HL-60 (cell line): ENCODE data around the gene LARP4B.

Experiments
- DNase-seq, 2 experiments: peaks; one replicate each; pipeline ENCODE4 v3.0.0-alpha.2; 2010 to 2020; ENCODE audit warnings: low read depth in 1 of 2, low spot score in 1 of 2
- H3K27ac ChIP-seq: fragments of 250-450 bp; sonication (Bioruptor Pico); replicated peaks from 2 replicates; pipeline ENCODE4 v1.5.1; 2020; ENCODE audit warnings: mild to moderate bottlenecking, moderate library complexity
- H3K27me3 ChIP-seq: fragments of 250-450 bp; sonication (Bioruptor Pico); 2 replicates; pipeline ENCODE4 v1.5.1; 2021; ENCODE audit warnings: mild to moderate bottlenecking, moderate library complexity; ENCODE audit not compliant: insufficient read depth, poor library complexity, severe bottlenecking
- H3K4me3 ChIP-seq: replicated peaks from 2 replicates; pipeline ENCODE4 v1.5.1; 2011; ENCODE audit warnings: mild to moderate bottlenecking, control low read depth, low read length; ENCODE audit not compliant: insufficient read depth
- GABPA ChIP-seq: IDR thresholded peaks from 2 replicates; pipeline ENCODE4 v1.6.1; 2012; ENCODE audit warnings: low read depth
- POLR2AphosphoS5 ChIP-seq: IDR thresholded peaks from 2 replicates; pipeline ENCODE4 v1.6.1; 2012; ENCODE audit warnings: low read depth
- REST ChIP-seq: IDR thresholded peaks from 2 replicates; pipeline ENCODE4 v1.6.1; 2012; ENCODE audit warnings: low read depth; ENCODE audit not compliant: insufficient replicate concordance
- SPI1 ChIP-seq: IDR thresholded peaks from 2 replicates; pipeline ENCODE4 v1.6.1; 2012; ENCODE audit warnings: low read depth, mild to moderate bottlenecking, borderline replicate concordance
- TF ChIP-seq, protein P1 (sequence below): IDR thresholded peaks from one replicate; pipeline ENCODE4 v1.5.1; 2011; ENCODE audit warnings: low read length, control low read depth, inconsistent platforms; ENCODE audit not compliant: insufficient read depth

LARP4B gene

GRCh38 chr10:819816-820215 lies 111.7 kb downstream of the LARP4B start:
- Histone ChIP-seq H3K27me3 (no peaks in the 10 kb centered on the region), H3K4me3 (no peak overlapping the region), H3K27ac (no peak overlapping the region)
- TF ChIP-seq REST (no peak), POLR2AphosphoS5 (no peak), GABPA (no peak), SPI1 (no peak)
- TF ChIP-seq, protein P1, sequence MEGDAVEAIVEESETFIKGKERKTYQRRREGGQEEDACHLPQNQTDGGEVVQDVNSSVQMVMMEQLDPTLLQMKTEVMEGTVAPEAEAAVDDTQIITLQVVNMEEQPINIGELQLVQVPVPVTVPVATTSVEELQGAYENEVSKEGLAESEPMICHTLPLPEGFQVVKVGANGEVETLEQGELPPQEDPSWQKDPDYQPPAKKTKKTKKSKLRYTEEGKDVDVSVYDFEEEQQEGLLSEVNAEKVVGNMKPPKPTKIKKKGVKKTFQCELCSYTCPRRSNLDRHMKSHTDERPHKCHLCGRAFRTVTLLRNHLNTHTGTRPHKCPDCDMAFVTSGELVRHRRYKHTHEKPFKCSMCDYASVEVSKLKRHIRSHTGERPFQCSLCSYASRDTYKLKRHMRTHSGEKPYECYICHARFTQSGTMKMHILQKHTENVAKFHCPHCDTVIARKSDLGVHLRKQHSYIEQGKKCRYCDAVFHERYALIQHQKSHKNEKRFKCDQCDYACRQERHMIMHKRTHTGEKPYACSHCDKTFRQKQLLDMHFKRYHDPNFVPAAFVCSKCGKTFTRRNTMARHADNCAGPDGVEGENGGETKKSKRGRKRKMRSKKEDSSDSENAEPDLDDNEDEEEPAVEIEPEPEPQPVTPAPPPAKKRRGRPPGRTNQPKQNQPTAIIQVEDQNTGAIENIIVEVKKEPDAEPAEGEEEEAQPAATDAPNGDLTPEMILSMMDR: no peak
- DNase-seq: no peak

GRCh38 chr10:819326-819725 lies 112.2 kb downstream of the LARP4B start:
- Histone ChIP-seq H3K4me3 (no peak overlapping the region), H3K27ac (no peak overlapping the region), H3K27me3 (no peaks in the 10 kb centered on the region)
- TF ChIP-seq SPI1 (no peak), GABPA (no peak), POLR2AphosphoS5 (no peak), REST (no peak)
- TF ChIP-seq, protein P1: no peak
- DNase-seq: no peak

GRCh38 chr10:818526-819220 lies 112.8 kb downstream of the LARP4B start:
- no peak for DNase-seq
- no peak for TF ChIP-seq POLR2AphosphoS5
- no peak for TF ChIP-seq GABPA
- TF ChIP-seq, protein P1: no peak
- TF ChIP-seq SPI1: no peak
- TF ChIP-seq REST: no peak
- no peak overlapping the region for H3K4me3 ChIP-seq
- no peaks in the 10 kb centered on the region for H3K27me3 ChIP-seq
- no peak overlapping the region for H3K27ac ChIP-seq
